ENCODE data around the gene KIZ.

GRCh38 chr20:21265261-21266190 is 139.6 kb downstream of the KIZ start:
- TF ChIP-seq POLR2AphosphoS5 (IDR thresholded peaks at IDR 0.05; ENCODE audit: borderline replicate concordance, low read depth, low read length): no peak
- TF ChIP-seq EZH2 (IDR thresholded peaks at IDR 0.05): no peak

Data from SK-N-MC (cell line).